T-helper 1 cell (primary cell): ENCODE data around the gene ACO1.
"Not testable (repeated sequence)": the region's sequence is repeated elsewhere in the genome, so short reads cannot be mapped to it uniquely, and the experiment has no call there.

Experiments
- DNase-seq, 5 donors: peaks; one replicate each; pipeline ENCODE4 v3.0.0-alpha.2; 2012 to 2020
- total RNA-seq, 4 donors: gene quantifications; one replicate each; lab custom pipeline; 2026; lab: John Stamatoyannopoulos, UW

ACO1 gene
- total RNA-seq, result 8.4 to 13.4 (median 11.6) reads per million in 4 donors

DNA sequence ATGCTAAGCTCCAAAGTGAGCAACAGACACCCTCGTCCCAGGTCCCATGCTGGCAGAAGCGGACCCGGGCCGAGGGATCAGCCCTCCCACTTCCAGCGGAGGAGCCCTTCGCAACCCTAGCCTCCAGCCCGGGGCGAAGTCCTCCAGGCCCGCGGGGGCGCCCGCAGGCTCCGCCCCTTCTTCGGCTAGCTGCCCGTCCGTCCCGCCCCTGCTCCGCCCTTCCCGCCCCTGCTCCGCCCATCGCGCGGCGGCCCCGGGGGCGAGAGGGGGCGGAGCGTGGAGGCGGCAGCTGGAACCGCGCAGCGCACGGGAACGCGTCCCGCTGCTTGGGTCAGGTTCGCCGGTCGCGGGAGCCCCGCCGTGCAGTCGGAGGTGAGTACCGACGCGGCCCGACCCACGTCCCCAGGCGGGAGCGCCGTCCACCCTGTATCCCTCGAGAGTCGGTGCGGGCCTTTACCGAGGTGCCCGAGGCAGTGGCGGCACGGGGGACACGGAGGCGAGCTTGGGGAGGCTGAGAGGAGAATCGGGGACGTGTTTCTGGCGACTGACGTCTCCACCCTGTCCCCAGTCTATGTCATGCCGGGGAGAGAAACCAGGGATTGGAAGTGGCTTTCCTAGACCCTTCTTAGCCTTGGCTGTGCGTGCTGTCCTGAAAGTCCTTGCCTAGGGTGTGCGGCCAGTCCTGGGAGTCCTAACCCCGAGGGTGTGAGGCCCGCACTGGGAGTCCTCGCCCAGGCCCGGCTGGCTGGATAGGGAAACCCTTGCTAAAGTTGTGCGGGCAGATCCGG, at the start of gene ACO1:
TSS of gene ACO1 (plus strand) at position 280 of the 788 bp plus-strand sequence. CDS start 20,864 bp downstream, outside the sequence.
- DNase-seq, result peak; percentile 80 to 86 (median 83)

DNA sequence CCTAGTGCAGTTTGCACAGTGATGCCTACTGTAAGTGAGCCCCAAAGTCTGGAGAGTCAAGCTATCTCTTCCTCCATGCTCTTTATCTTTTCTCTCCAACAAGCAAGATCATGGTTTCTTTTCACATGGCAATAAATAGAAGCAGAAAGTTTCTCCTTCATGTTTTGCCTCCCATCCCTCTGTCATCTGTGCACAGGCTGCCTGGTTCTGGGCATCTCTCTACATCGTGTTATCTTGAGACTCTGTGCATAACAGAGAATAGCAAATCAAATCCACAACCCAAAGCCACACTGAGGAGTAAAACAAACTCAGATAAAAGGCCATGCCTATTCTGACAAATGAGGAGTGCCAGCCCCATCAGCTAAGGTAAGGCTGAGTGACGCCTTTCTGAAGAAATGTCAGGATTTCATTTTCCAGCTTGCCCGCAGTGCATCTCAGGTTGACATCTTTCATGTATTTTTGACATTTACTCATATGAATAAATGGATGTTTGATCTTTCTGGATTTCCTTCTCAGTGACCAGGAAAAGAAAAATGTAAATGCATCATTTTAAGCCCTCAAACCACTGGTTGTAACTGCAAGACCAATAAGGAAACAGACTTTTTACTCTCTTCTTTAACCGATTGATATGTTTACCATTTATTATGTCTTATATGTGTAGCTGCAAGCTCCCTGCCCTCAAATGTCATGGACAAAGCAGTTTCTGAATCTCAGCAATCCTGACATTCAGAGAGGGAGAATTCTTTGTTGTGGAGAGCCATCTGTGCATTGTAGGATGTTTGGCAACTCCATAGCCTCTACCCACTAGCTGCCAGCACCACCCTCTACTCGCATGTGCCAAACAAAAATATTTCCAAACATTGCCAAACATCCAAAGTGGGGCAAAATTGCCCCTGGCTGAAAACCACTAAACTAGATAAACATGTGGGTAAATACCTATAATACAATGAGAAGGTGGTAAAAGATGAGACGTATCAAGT, 49.2 kb upstream of the ACO1 start:
- DNase-seq, result no peak

DNA sequence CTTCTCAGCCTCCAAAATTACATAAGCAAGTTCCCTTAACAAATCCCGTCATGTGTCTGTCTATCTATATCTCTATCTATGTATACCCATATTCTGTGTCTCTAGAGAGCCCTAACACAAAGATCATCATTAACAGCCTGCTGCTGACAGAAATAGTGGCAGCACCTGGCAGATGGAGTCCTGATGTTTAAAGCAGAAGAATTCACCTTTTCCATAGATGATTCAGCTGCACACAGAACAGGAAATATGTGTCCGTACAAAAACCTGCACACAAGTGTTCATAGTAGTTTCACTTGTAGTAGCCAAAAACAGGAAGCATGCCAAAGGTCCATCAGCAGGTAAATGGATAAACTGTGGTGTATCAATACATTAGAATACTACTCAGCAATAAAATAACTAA, 45.0 kb upstream of the ACO1 start:
- DNase-seq, result no peak

DNA sequence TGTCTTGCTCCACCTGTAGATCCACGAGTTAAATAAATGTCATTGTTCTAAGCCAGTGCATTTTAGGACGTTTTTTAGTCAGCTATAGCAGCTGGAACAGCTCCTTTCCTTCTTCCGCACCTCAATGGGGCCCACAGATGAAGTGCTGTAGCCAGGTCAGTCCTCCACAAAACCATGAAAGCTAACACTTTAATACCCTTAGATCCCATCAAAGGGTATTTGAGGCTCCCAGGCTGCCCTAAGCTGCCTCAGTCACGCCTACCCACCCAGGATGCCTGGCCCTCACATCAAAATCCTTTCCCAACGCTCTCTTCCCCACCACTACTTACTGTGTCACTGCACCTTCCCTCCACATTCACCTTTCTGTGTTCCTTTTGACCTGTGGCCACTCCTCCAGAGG, 44.1 kb upstream of the ACO1 start:
- DNase-seq, result no peak

DNA sequence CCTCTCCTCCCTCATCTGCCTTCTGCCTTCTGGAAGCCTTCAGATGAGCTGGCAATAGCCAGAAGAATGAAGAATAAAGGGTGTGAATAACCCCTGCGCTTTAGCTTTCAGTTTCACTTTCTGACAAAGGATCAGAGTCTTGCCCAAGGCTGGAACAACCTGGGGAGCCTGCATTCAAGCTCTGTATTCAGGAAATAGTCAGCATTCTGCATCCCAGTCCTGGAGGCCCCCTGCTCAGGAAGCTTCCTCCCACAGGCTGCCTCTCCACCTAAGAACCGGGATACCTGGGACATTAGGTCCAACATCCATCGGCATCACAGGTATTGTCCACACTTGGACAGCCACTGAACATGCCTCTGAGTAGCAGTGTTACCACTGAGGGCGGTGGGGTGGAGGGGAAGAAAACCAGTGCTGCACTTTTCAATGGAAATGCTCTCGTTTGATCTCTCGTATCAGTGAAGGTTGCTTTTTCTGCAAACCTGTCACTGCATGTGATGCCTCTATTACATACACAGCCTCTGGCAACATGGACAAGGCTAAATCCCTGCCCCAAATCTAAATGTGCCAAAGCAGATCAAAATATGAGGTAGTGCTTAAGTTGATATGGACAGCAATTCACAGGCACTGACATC, 39.8 kb upstream of the ACO1 start:
- no peak for DNase-seq

DNA sequence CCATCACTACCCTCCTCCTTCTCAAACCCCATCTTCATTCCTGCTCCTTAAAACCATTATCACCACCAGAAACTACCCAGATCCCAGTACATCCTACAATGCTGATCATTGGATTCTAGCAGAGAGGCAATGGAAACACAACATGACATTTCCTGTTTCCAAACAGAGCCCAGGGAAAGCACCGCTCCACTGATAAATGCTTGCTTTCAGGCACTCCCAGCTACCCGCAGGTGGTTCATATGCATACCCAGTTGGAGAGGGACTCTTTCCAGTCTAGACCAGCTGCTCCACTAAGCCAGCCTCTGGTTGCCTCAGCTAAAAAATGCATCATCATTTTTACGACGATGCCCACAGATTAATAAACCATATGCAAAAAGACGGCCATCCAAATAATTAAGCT, 39.2 kb upstream of the ACO1 start:
- DNase-seq, result no peak

DNA sequence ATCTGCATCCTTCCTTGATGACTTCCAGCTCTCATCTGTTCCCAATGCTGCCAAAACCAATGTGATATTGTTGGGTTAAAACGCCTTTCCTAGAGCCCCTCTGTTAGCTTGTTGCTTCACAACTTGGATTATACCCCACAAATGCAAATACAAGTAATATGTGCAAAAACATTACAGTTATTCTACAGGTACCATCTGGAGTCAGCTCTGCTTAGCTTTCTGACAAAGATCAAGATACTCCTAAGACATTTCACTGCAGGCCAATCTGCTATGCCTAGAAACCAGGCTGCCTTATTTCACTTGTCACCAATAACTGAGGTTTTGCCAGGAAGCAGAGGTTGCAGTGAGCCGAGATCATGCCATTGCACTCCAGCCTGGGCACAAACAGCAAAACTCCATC, 36.9 kb upstream of the ACO1 start:
- no peak for DNase-seq

DNA sequence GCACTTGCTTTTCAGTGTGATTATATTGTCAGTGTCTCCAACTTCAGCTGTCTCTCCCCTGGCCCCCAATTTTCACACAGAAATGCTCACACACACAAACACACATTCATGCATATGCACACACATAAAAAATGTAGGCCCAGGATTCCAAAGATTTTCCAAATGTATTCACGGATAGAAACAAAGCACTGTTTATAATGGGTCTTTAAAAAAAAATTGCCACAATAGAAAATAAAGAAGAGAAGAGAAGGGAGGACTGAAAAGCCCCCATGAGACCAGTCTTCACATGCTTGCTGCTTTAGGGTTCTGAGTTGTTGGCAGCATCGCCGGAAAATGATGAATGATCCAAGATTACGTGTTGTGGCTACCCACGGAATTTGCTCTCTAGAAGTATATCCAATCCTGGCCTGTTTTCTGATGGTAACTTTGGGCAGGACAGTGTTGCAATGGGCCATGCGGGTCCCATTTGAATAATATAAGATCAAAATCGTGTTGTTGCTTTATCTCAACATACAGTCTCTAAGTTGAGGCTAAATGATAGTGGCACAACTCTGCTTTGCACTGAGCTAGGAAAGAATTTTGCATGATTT, 36.2 kb upstream of the ACO1 start:
- no peak for DNase-seq

DNA sequence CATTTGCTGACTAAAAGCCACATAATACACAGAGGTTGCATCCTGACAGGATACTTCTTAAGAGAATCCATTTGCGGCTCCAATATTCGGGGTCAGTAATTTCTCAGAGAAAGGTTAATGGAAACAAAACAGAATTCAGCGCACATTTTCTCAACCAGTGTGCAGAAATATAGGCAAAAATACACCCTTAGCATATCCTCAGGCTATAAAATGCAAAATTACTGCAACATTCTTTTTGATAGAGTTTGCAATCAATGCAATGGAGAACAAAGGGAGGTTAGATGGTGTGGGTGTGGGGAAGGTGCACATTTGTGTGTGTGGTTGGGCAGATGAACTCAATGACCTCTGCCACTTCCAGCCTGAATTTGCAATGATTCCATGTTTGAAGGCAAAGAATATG, 35.4 kb upstream of the ACO1 start:
- no peak for DNase-seq

DNA sequence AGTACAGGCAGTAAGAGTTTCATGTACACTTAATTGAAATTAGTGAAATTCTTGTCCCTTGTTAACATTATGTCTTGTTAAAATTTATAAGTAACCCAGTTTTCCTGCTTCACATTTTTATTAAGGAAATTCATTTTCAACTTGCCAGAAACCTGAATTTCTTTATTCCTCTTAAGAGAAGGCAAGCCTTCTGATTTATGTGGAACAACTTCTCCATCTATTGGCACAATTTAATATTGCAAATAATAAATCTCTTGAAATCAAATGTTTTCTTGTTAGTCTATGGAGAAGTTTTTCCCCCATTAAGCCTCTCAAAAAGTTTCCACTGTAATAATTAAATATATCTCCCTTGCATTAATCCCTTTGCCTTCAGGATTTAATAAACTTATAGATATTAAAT, 33.8 kb upstream of the ACO1 start:
- no peak for DNase-seq

DNA sequence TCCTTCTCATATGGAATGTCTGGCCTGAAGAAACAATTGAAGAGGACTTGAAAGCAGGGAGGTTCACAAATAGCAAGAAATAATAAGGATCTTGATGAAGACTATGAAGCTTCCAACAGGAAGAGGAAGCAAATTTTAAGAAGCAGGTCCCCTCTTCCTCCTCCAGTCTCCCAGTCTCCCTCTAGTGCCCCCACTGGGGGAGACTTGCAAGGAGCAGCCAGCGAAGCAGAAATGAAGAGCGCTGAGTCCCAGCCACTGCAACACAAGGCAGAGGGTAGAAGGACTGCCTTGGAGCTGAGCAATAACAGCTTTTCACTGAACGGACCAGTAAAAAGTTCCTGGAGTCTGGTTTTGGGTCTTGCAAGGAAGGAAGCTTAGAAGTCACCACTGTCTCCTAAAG, 32.6 kb upstream of the ACO1 start:
- DNase-seq, result no peak

DNA sequence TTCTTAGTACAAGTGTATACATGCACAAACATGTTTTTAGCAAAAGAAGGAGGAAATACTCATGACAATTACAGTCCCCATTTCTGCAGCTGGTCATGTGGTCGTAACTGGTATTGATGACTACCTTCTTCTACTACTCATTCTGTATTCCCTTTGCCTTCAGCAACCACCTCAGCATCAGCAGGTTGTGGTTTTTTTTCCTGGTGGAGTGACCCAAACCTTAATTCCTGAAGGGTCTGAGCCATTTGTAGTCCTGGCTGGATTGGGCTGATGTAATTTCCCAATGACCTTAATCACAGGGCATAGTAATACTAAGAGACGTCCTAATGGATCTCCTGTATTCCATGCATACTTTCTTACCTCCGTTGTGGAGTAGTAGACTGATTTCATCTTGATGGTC, 31.0 kb upstream of the ACO1 start:
- DNase-seq, result not testable (repeated sequence)

DNA sequence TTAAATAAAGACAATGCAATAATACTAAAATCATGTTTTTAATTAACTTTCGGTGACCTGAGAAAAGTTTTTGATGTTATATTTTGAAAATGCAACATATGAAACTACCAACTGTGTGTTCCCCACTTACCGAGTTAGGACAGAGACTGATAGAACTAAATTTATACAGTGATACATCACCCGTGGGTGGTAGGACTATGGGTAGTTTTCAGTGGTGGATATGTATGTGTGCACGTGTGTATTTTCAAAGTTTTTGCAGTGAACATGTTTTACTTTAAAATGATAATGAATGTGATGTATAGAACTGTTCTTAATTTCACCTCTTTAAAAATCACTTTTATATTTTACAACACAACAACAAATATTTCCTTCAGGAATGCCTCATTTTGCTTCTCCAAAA, 25.0 kb upstream of the ACO1 start:
- no peak for DNase-seq

DNA sequence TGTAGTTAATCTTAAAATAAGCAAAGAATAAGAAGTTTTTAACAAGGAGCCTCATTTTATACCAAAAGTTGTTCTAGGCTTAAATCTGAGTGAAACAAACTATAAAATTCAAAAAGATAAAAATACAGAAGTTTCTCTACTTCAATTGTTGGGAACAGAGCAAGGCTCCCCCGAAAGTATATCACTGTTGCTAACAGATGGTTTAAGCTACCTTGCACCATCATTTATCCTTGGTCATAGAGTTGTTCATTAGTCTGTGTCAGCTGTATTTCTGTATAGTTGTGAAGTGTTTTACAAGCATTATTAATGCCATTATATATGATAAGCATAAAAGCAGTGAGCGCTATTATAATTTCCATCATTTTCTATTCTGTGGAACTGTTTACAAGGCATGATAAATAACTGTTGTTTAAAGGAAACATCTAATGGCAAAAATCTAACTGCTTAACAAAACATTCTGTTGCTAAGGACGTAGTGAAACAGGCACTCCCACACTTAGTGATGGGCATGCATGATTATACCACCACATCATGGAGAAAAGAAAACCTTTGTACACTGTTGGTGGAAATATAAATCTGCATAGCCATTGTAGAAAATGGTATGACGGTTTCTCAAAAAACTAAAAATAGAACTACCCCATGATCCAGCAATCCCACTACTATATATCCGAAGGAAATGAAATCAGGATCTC, 23.3 kb upstream of the ACO1 start:
- no peak for DNase-seq

DNA sequence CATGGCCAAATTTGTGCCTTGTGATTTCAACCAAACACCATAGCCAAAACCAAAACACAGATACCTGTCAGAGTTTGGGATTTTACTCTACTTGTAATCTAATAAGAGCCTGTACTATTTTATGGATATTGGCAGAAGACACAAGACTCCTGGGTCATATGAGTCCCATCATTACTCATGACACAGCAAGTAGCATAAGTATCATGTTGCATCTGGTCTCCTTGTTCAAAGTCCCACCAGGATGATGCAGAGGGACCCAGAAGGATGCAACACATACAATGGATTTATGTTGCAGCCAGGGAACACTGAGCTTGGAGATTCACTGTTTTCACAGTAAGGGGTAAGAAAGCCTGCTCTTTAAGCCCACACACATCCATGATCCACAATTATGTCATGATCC, 13.2 kb upstream of the ACO1 start:
- DNase-seq, result no peak

DNA sequence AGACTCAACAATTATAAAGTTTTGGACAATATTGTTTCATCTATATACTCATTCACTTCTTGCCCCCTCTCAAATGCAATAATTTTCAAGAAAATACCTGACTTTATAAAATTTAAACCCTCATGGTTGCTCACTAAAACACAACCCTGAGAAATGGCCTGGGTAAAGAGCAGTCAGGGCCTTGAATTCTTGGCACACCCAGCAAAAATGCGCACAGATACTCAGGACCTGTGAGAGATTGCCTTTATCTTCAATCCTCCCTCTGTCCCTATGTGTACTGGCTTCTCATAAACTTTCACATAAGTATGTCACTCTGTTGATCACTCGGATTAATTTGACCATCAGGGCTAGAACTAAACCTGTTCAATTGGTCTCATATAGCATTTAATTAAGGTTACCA, 12.8 kb upstream of the ACO1 start:
- no peak for DNase-seq

DNA sequence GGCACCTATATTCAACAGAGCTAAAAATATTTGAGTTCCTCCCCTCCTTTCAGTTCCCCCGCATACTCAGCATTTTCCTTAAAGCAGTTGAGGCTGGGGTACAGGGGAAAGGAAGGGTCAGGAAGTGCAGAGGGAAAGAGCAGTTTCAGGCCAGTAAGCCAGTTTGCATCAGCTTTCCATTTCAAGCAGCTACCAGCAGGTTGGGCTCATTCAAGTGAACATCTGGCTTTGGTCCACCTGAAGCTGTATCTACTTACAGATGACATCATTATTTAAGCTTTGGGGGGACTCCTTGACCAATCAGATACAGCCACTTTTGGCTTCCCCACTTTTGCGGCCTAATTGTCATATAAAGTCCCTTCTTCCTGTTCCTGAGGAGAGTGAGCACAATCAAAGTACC, 8.2 kb upstream of the ACO1 start:
- no peak for DNase-seq

DNA sequence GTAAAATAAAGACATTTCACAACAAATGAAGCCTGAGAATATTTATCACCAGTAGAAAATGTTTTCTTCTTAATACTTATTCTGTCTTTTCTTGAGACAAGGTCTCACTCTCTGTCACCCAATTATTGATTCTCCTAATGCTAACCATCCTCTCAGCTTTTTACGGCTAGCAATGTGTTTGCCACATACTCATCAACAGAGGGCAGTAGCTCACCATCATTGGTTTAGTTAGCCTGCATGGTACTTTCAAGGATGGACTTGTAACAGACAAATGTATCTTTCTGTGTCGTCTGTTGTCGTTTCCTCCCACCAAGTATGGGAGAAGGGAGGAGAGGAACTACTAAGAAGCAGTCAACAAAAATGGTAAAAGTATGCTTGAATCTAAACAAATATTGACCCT, 5.9 kb upstream of the ACO1 start:
- peak in 4 of 5 donors; percentile 16 to 70 (median 34) for DNase-seq

DNA sequence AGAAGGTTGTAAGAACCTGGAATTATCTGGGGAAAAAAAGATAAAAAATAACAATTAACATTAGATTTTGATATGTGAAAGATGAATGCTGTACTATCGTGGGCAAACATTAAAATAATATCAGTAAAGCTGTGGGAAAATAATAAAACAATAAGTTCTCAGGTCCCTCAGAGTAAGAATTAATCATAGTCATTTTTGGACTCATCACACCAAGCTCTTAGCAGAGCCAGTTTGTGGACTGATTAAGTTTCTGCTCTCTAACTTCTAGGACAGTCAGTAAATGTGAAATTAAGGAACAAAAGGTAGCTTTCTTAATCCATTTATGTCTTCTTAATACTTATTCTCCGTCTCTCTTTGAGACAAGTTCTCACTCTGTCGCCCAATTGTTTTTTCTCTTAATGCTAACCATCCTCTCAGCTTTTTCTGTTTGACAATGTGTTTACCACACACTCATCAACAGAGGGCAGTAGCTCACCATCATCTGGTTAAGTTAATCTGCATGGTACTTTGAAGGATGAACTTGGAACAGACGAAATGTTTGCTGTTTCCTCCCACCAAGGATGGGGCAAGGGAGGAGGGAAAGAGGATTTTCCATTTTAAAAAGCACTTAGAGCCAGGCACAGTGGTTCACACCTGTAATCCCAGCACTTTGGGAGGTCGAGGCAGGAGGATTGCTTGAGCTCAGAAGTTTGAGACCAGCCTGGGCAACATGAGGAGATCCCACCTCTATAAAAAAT, 5.3 kb upstream of the ACO1 start:
- DNase-seq, result peak in 4 of 5 donors; percentile 25 to 74 (median 49)

DNA sequence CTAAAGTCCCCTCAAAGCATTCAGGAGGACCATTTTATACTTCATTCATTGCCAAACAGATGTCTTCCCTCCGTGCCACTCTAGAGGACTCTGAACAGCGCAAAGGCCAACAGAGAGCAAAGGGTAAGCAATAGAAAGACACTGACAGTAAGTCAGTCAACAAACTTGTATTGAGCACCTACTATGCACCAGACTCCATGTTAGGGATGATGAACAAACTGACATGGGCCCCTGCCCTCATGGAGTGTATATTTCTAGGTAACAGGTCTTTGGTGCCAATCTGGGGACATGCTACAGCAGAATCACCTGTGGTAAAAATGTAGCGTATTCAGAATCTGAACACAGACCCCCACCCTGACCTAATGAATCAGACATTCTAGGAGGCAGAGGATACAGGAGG, 3.5 kb upstream of the ACO1 start:
- no peak for DNase-seq

DNA sequence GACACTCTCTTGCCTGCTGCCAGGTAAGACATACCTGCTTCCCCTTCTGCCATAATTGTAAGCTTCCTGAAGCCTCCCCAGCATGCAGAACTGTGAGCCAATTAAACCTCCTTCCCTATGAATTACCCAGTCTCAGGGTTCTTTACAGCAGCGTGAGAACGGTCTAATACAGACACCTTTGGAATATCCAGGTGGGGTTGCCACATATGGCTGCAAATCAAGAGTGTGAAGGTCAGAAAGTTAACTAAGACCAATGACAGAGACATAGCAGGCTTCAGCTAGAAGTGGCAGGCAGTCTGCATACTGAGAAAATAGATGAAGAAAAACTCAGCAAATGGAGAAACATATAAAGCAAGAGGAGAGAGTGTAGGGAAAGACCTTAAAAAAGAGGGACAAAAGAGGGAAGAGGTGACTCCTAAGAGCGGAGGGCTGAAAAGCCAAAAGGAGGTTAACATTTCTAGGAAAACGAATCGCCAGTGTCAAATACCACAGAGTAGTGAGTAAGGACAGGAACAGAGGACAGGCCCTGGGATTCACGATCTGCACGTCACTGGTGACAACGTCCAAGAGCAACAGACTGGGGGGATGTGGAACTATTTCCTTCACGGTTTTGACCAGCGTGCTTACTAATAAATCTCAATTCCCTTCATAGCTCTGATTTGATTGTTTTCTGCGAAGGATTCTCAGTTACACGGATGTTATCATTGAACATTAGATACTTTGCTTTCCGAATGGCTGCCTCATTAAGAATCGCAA, 1.7 kb upstream of the ACO1 start:
- DNase-seq, result no peak
